Activated CD8-positive, alpha-beta memory T cell treated with anti-CD3 and anti-CD28 coated beads for 4 hours (primary cell): ENCODE data around the gene UNC5B.
"Not testable (repeated sequence)": the region's sequence is repeated elsewhere in the genome, so short reads cannot be mapped to it uniquely, and the experiment has no call there.

Experiments used
- DNase-seq, 2 donors: peaks; one replicate each; pipeline ENCODE4 v3.0.0-alpha.2; 2020; ENCODE audit warnings: low read depth in 2 of 2

The UNC5B gene

GRCh38 chr10:71209731-71210541, 2.4 kb upstream of the UNC5B start:
- DNase-seq, result no peak

- no peak for DNase-seq
Measured at GRCh38 chr10:71210542-71210871, 1.9 kb upstream of the UNC5B start.

DNA sequence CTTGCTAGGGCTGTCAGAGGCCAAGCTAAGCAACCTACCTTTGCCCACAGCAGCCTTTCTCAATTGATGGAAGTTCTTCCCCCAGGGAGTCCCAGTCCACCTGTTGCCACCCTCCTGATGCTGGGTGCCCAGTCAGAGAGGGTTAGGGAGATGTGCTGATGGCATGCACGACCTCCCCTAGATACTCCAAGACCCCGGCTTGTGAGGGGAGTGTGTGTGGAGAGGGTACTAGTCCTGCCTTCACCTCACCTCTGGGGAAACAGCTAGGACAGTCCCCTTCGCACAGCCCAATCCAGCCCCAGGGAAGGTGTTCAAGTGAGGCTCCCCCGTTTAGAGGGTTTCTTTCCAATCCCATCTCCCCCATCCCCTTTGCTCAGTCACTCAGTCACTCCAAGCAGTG, 1.3 kb upstream of the UNC5B start:
- no peak for DNase-seq

GRCh38 chr10:71211775-71212317, 524 bp upstream of the UNC5B start:
- DNase-seq, result no peak

- DNase-seq, result no peak
Measured at GRCh38 chr10:71213127-71213621, 804 bp downstream of the UNC5B start.

DNA sequence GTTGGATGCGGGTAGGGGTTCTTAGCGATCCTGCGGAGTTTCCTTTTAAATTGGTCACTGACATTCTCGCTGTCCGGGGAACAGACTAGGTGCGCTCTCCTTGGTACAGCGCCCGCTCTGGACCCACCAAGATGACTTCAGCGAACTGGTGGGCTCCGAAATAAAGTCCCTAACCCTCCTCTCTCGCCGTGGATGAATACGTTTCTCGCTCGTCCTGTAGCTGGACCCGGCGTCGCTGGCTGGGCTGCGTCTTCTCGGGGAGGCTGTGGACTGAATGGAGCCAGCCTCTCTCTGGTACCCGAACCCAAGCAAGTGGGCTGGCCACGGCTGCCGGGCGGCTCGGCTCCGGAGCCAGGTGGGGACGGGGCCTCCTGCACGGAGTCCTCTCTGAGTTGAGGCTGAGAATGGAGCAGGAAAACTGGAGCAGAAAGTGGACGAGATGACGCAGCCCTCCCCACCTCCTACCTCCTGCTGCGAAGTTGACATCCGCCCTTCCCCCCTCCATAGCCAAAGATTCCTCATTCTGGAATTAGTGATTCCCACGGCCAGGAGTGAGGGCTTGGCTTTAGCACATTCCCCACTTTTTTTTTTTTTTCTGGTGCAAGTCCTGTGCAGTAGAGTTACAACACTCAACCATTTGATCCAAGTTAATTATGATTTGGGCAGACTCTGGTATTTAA, 1.5 kb downstream of the UNC5B start:
- no peak for DNase-seq

- DNase-seq, result no peak
Measured at GRCh38 chr10:71214641-71215559, 2.5 kb downstream of the UNC5B start.

GRCh38 chr10:71216363-71216695, 4.0 kb downstream of the UNC5B start:
- no peak for DNase-seq

DNA sequence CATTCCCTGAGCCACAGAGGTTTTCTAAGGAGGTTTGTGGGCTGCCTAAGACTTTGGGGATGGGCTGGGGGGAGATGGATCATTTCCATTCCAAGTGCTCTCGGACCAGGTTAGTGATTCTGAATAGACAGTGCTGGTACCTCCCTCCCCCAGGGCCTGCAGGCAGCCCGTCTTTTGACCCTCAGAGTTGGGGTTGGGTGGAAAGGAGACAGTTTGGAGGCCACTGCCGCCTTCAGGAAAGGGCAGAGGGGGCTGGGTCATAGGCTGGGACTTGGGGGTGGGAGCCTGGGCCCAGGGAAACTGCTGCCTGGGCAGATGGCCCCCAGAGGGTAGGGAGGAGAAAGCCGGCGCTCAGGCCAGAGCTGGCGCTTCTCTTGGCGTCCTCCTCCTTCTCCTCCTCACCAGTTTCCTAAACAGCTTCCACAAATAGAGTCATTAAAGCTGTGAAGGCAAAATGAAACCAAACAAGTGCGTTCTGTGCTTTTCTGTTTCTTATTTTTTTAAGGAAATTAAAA, 4.4 kb downstream of the UNC5B start:
- DNase-seq, result no peak

DNA sequence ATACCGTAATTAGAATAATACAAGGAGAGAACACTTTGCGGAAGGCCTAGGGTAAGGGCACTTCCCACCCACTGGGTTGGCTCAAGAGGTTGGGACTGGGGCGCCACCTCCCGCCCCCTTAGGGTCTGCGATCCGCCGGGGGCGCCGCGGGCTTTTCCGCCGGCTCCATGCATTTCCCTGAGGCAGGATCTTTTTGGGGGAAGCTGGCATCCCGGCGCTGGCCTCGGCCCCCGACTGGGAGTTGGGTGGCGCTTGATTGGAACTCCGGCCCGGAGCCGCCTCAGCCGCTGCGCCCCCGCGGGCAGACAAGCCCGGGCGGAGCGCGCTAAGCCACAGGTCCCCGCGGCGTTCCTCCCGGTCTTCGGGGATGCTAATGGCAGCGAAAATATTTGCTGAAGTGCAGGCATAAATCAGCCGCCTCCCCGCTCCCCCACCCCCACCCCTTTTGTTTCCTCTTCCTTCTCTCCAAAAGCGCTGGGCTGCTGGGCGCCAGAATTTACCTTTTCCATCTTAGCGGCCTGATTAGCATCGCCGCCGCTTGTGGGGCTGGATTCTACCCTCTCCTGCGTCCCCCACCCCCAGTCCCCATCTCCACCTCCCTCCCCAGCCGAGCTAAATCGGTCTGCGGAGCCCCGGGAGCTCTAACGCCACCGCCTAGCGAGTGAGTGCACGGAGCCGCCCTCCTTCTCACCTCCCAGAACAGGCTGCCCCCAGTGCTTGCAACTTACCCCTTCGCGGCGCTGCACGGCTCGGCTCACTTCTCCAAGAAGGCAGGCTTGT, 5.1 kb downstream of the UNC5B start:
- DNase-seq, result no peak

DNA sequence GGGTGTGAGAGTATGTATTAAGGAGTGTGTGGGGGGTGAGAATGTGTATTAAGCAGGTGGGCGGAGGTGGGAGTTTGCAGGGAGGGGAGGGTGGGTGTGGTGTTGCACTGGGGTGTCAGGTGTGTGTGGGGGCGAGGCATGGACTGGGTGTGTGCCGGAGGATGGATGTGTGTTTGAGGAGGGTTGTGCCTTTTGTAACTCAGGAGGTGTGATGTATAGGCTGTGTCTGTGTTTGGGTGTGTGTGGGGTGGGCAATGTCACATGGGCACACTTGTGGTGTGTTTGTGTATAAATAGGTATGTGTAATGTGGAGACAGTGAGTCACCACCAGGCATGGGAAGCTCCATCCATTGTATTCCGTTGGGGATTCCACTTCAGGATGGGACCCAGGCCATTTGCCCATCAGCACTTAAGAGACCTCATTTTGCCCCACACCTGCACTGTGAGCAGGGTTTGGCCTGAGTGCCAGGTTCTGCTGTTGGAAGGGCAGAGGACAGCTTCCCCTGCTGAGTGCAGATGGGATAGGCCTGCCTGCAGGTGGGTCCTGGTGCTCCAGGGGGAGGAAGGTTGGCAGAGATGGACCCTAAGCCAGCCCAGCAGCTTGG, 5.8 kb downstream of the UNC5B start:
- no peak for DNase-seq

- no peak for DNase-seq
Measured at GRCh38 chr10:71218651-71219050, 6.3 kb downstream of the UNC5B start.

- DNase-seq, result not testable (repeated sequence)
Measured at GRCh38 chr10:71219236-71219917, 7.0 kb downstream of the UNC5B start.

GRCh38 chr10:71219918-71220688, 7.7 kb downstream of the UNC5B start:
- no peak for DNase-seq

- DNase-seq, result no peak
Measured at GRCh38 chr10:71220689-71221540, 8.5 kb downstream of the UNC5B start.

- DNase-seq, result no peak
Measured at GRCh38 chr10:71221586-71222202, 9.3 kb downstream of the UNC5B start.

- no peak for DNase-seq
Measured at GRCh38 chr10:71222601-71223346, 10.4 kb downstream of the UNC5B start.
